Measurements from ENCODE around the gene TLX2. TPM values are rescaled to one million over a fixed set of nuclear protein-coding genes. Genes with fewer than 3 reads are reported as not detected.

TLX2 gene
- total and polyA plus RNA-seq, 2 of the 4 experiments (the other 2 are of a cell fraction): not detected

DNA sequence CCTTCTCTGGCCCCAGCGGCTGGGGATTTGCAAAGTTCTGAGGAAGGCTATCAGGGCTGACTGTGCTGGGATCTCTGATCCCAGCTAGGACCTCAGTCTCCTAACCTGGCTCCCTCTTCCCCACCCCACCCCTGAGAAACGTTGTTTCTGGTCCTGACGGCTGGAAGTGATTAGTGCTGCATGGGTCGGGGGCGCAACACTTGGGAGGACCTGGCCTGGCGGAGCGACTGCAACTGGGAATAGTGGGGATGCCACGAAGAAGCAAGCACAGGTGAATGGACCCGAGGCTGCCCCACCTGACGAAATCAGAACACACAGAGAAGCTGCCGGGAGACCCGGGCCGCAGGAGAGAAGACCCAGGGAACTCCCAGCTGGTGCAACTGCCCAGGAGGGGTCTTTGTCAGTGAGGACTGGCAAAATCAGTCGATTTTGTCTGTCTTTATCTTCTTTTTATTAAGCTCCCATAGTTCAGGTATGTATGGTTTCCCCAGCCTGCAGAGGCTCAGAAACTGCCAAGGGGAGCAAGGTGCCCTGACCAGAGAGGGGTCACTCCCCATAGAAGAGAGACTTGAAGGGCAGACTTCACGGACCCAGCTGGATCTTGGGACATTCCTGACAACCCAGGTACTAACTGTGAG is 14.2 kb upstream of the TLX2 start (continued):
- TF ChIP-seq NFE2L2 (IDR thresholded peaks at IDR 0.05; ENCODE audit: low read depth, low read length) (no peak), MAFK (IDR thresholded peaks at IDR 0.05; ENCODE audit: low read depth, low read length) (no peak), FOS (IDR thresholded peaks at IDR 0.05; ENCODE audit: low read depth, low read length) (no peak), RCOR1 (IDR thresholded peaks at IDR 0.05; ENCODE audit: insufficient replicate concordance, low read length) (no peak), MXI1 (IDR thresholded peaks at IDR 0.05; ENCODE audit: borderline replicate concordance, low read depth, low read length) (no peak)
- TF ChIP-seq, protein P1, sequence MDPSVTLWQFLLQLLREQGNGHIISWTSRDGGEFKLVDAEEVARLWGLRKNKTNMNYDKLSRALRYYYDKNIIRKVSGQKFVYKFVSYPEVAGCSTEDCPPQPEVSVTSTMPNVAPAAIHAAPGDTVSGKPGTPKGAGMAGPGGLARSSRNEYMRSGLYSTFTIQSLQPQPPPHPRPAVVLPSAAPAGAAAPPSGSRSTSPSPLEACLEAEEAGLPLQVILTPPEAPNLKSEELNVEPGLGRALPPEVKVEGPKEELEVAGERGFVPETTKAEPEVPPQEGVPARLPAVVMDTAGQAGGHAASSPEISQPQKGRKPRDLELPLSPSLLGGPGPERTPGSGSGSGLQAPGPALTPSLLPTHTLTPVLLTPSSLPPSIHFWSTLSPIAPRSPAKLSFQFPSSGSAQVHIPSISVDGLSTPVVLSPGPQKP (IDR thresholded peaks at IDR 0.05; ENCODE audit: borderline replicate concordance, low read depth, low read length): no peak
